Measurements from ENCODE around the gene GTPBP10.

GRCh38 chr7:90430614-90431460, 84.3 kb downstream of the GTPBP10 start:
- TF ChIP-seq CTCF (IDR thresholded peaks at IDR 0.05) (no peak), POLR2A (IDR thresholded peaks at IDR 0.05) (no peak)

All from thyroid gland (tissue), 4 donors.